SK-N-DZ (cell line): Measurements from ENCODE around the gene UIMC1.
A peak's percentile ranks its signal among the peaks of the same experiment; 100 is the strongest.
"Not testable (repeated sequence)": the region's sequence is repeated elsewhere in the genome, so short reads cannot be mapped to it uniquely, and the experiment has no call there.

Experiments
- DNase-seq: peaks from one replicate; pipeline ENCODE4 v3.0.0-alpha.2; 2015; ENCODE audit warnings: low spot score

The UIMC1 gene

GRCh38 chr5:177008716-177009115 lies 2.1 kb upstream of the UIMC1 start:
- DNase-seq = no peak

- DNase-seq = peak; percentile 68
These were observed 837 bp downstream of the UIMC1 start for GRCh38 chr5:177005619-177006264.

GRCh38 chr5:177004961-177005360 lies 1.6 kb downstream of the UIMC1 start:
- no peak for DNase-seq

GRCh38 chr5:177003649-177004048 lies 2.9 kb downstream of the UIMC1 start:
- no peak for DNase-seq

- DNase-seq = not testable (repeated sequence)
These were observed 7.1 kb downstream of the UIMC1 start for GRCh38 chr5:176999526-176999925.

- DNase-seq = no peak
These were observed 7.8 kb downstream of the UIMC1 start for GRCh38 chr5:176998828-176999227.

GRCh38 chr5:176996780-176997179 lies 9.8 kb downstream of the UIMC1 start:
- DNase-seq = no peak

GRCh38 chr5:176995896-176996767 lies 10.4 kb downstream of the UIMC1 start:
- no peak for DNase-seq

GRCh38 chr5:176995122-176995490 lies 11.5 kb downstream of the UIMC1 start:
- no peak for DNase-seq

- peak; percentile 68 for DNase-seq
These were observed 12.0 kb downstream of the UIMC1 start for GRCh38 chr5:176994460-176995121.

- DNase-seq = not testable (repeated sequence)
These were observed 13.5 kb downstream of the UIMC1 start for GRCh38 chr5:176993081-176993480.

GRCh38 chr5:176987583-176987982 lies 19.0 kb downstream of the UIMC1 start:
- DNase-seq = no peak

GRCh38 chr5:176986280-176986679 lies 20.3 kb downstream of the UIMC1 start:
- DNase-seq = no peak

- DNase-seq = peak; percentile 62
These were observed 21.1 kb downstream of the UIMC1 start for GRCh38 chr5:176985516-176985915.

- not testable (repeated sequence) for DNase-seq
These were observed 22.4 kb downstream of the UIMC1 start for GRCh38 chr5:176984176-176984575.

- not testable (repeated sequence) for DNase-seq
These were observed 23.0 kb downstream of the UIMC1 start for GRCh38 chr5:176983593-176983992.

- not testable (repeated sequence) for DNase-seq
These were observed 23.5 kb downstream of the UIMC1 start for GRCh38 chr5:176983112-176983511.

GRCh38 chr5:176980818-176981217 lies 25.8 kb downstream of the UIMC1 start:
- DNase-seq = no peak

GRCh38 chr5:176979669-176980068 lies 26.9 kb downstream of the UIMC1 start:
- no peak for DNase-seq

- peak; percentile 79 for DNase-seq
These were observed 40.9 kb downstream of the UIMC1 start for GRCh38 chr5:176965633-176966032.

GRCh38 chr5:176959051-176959450 lies 47.5 kb downstream of the UIMC1 start:
- DNase-seq = peak; percentile 54

GRCh38 chr5:176956756-176957155 lies 49.8 kb downstream of the UIMC1 start:
- no peak for DNase-seq
